Measurements from ENCODE around the gene SERINC2.

The SERINC2 gene

GRCh38 chr1:31416101-31416736, 3.2 kb downstream of the SERINC2 start:
- TF ChIP-seq GATA3 (IDR thresholded peaks at IDR 0.05; ENCODE audit: low read depth, low read length), result no peak
- no peak for TF ChIP-seq GATA2 (IDR thresholded peaks at IDR 0.05; ENCODE audit: low read depth, low read length)

- no peak for TF ChIP-seq GATA2 (IDR thresholded peaks at IDR 0.05; ENCODE audit: low read depth, low read length)
- no peak for TF ChIP-seq GATA3 (IDR thresholded peaks at IDR 0.05; ENCODE audit: low read depth, low read length)
Measured at GRCh38 chr1:31417148-31417547, 4.1 kb downstream of the SERINC2 start.

- no peak for TF ChIP-seq GATA3 (IDR thresholded peaks at IDR 0.05; ENCODE audit: low read depth, low read length)
- no peak for TF ChIP-seq GATA2 (IDR thresholded peaks at IDR 0.05; ENCODE audit: low read depth, low read length)
Measured at GRCh38 chr1:31418626-31419323, 5.8 kb downstream of the SERINC2 start.

- TF ChIP-seq GATA2 (IDR thresholded peaks at IDR 0.05; ENCODE audit: low read depth, low read length) (no peak), GATA3 (IDR thresholded peaks at IDR 0.05; ENCODE audit: low read depth, low read length) (no peak)
Measured at GRCh38 chr1:31420716-31421115, 7.7 kb downstream of the SERINC2 start.

GRCh38 chr1:31421371-31422040, 8.5 kb downstream of the SERINC2 start:
- no peak for TF ChIP-seq GATA2 (IDR thresholded peaks at IDR 0.05; ENCODE audit: low read depth, low read length)
- TF ChIP-seq GATA3 (IDR thresholded peaks at IDR 0.05; ENCODE audit: low read depth, low read length), result no peak

- TF ChIP-seq GATA2 (IDR thresholded peaks at IDR 0.05; ENCODE audit: low read depth, low read length) (no peak), GATA3 (IDR thresholded peaks at IDR 0.05; ENCODE audit: low read depth, low read length) (no peak)
Measured at GRCh38 chr1:31422505-31423319, 9.7 kb downstream of the SERINC2 start.

- TF ChIP-seq GATA3 (IDR thresholded peaks at IDR 0.05; ENCODE audit: low read depth, low read length), result no peak
- TF ChIP-seq GATA2 (IDR thresholded peaks at IDR 0.05; ENCODE audit: low read depth, low read length), result no peak
Measured at GRCh38 chr1:31423418-31423947, 10.5 kb downstream of the SERINC2 start.

- no peak for TF ChIP-seq GATA2 (IDR thresholded peaks at IDR 0.05; ENCODE audit: low read depth, low read length)
- TF ChIP-seq GATA3 (IDR thresholded peaks at IDR 0.05; ENCODE audit: low read depth, low read length), result no peak
Measured at GRCh38 chr1:31424568-31424967, 11.6 kb downstream of the SERINC2 start.

GRCh38 chr1:31425301-31426081, 12.5 kb downstream of the SERINC2 start:
- TF ChIP-seq GATA3 (IDR thresholded peaks at IDR 0.05; ENCODE audit: low read depth, low read length) (no peak), GATA2 (IDR thresholded peaks at IDR 0.05; ENCODE audit: low read depth, low read length) (no peak)

GRCh38 chr1:31426249-31426922, 13.4 kb downstream of the SERINC2 start:
- TF ChIP-seq GATA2 (IDR thresholded peaks at IDR 0.05; ENCODE audit: low read depth, low read length) (no peak), GATA3 (IDR thresholded peaks at IDR 0.05; ENCODE audit: low read depth, low read length) (no peak)

- TF ChIP-seq GATA3 (IDR thresholded peaks at IDR 0.05; ENCODE audit: low read depth, low read length) (no peak), GATA2 (IDR thresholded peaks at IDR 0.05; ENCODE audit: low read depth, low read length) (no peak)
Measured at GRCh38 chr1:31427322-31427721, 14.3 kb downstream of the SERINC2 start.

GRCh38 chr1:31428436-31429221, 15.6 kb downstream of the SERINC2 start:
- TF ChIP-seq GATA2 (IDR thresholded peaks at IDR 0.05; ENCODE audit: low read depth, low read length) (no peak), GATA3 (IDR thresholded peaks at IDR 0.05; ENCODE audit: low read depth, low read length) (no peak)
